IPS-NIHi7 (cell line): ENCODE data around the gene REC114.
"Not testable (repeated sequence)": the region's sequence is repeated elsewhere in the genome, so short reads cannot be mapped to it uniquely, and the experiment has no call there.

Source experiments
- DNase-seq: peaks from one replicate; pipeline ENCODE4 v3.0.0; 2012; ENCODE audit warnings: mixed read lengths; ENCODE audit errors: extremely low spot score

Gene REC114

GRCh38 chr15:73575636-73576247, 132.8 kb downstream of the REC114 start:
- no peak for DNase-seq

GRCh38 chr15:73577593-73577992, 134.6 kb downstream of the REC114 start:
- DNase-seq: not testable (repeated sequence)

- DNase-seq: no peak
Measured at GRCh38 chr15:73578026-73578425, 135.1 kb downstream of the REC114 start.

DNA sequence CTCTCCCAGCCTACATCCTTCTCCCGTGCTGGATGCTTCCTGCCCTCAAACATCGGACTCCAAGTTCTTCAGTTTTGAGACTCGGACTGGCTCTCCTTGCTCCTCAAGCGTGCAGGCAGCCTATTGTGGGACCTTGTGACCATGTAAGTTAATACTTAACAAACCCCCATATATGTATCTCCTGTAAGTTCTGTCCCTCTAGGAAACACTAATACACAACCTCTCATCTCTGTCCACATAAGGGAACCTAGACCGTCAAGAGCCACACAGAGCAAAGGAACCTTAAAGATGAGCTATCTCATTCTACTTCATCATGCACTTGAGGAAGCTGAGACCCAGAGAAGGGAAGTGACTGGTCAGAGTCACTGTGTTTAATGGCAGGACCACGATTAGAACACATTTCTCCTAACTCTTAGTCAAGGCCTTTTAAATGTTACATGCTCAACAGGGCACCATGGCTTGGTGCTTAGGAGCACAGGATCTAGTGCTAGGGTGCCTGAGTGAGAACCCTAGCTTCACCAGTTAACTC, 140.0 kb downstream of the REC114 start:
- DNase-seq: no peak

DNA sequence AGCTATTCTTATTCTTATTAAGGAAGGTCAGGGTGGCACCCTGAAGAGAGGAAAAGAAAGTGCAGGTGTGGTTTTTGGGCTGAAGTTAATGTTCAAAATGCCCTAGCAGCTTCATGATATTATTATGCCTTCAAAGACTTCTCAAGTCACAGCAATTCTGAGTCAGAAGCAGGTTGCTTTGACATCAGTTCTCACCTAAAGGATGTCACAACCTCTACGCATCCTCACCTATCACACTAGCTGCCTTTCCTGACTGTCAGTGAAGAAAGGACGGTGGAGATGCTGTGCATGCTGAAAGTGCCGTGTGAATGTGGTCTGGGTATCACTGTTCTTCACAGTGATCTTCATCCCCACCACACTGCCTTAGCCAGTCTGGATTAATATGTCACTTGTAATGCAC, 140.6 kb downstream of the REC114 start:
- DNase-seq: no peak

DNA sequence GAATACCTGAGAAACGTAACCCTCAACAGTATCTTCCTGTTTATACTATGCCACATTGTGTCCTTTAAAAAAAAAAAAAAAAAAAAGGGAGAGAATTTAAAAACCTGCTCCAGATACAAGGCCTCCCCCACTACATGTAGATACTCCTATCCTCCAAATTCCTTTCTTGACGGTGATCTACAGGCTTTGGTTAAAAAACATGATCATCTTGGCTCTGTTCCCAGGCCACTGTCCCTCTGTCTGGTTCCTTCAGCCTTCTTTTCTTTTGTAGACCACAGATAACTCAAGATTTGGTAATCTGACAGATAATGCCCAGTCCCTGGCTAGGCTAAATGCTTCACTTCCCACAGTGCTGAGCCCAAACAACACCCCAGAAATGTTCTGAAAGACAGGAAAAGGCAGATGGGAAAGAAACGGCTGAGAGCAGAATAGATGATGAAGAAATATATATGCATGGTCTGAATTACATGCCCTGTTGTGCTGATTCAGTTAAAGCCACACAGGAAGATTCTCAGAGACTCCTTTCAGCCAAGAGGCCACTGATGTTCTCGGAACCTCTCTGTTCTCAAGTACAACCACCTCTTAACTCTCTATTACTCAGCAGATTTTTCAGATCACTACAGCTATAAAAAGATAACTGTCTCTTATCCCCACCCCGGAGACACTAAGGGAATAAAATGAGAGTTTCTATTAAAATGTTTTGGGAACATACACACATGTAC, 141.9 kb downstream of the REC114 start:
- no peak for DNase-seq

DNA sequence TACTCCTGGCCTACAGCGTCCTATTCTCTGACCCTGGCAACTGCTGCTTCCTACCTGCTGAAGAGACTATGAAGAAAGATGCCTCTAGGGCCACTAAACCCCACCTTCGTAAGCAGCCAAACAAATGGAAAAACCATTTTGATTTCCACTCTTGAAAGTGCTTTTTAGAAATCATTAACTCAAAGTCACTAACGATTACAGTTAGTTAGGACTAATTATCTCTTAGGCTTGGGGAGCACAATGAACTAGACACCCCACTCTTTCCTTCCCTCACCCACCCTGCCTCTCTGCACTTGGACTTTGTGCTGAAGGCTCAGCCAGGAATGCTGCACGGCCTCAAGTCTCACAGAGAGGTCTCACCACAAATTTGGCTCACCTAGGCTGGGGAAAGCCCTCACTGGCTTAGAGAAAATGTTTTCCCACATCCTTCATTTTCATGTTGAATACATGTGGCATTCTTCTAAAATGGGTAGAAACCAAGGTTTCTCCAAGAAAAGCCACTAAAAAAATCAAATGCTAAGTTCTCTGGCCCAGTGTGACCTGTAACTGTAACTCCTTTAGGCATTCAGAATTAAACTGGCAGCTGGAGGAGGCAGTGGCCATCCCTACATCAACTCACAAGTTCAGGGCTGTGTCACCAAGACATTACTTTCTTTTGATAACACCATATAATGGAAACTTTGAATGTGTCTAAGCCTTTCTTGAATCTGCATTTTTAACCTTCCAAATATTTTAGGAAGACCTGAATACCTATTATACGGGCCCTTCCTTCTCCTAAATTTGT, 143.1 kb downstream of the REC114 start:
- DNase-seq: no peak

GRCh38 chr15:73589766-73590165, 146.8 kb downstream of the REC114 start:
- DNase-seq: no peak

DNA sequence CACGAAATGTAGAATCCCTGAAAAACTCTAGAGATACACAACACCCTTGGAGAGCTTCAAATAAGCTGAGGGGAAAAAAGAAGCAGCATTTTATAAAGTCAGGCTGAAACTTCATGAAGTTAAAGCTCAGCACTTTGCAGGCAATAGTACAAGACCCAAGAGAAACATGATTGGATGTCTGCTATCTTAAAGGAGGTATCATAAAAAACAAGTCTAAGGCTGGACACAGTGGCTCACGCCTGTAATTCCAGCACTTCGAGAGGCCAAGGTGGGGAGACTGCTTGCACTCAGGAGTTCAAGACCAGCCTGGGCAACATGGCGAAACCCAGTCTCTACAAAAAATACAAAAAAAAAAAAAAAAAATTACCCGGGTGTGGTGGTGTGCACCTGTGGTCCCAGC, 147.3 kb downstream of the REC114 start:
- DNase-seq: no peak

- no peak for DNase-seq
Measured at GRCh38 chr15:73593304-73594074, 150.5 kb downstream of the REC114 start.

GRCh38 chr15:73594109-73594508, 151.1 kb downstream of the REC114 start:
- DNase-seq: no peak

DNA sequence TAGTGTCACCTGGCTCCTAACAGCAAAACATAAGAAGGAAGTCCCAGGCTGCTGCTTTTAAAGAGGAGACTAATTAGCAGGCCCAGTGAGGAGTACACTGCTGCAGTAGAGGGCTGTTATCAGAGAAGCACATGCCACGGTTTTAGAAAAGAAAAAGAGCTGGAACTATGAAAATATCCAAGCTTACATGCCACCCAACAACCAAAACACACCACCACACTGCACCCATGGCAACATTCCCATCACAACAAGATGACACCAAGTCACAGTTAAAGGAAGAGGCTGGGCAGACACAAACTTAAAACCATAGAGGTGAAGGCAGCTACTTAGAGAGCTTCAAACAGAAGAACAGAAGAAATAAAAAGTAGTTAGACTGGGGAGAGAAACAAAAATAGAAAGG, 153.2 kb downstream of the REC114 start:
- DNase-seq: no peak

GRCh38 chr15:73597036-73597638, 154.2 kb downstream of the REC114 start:
- no peak for DNase-seq

DNA sequence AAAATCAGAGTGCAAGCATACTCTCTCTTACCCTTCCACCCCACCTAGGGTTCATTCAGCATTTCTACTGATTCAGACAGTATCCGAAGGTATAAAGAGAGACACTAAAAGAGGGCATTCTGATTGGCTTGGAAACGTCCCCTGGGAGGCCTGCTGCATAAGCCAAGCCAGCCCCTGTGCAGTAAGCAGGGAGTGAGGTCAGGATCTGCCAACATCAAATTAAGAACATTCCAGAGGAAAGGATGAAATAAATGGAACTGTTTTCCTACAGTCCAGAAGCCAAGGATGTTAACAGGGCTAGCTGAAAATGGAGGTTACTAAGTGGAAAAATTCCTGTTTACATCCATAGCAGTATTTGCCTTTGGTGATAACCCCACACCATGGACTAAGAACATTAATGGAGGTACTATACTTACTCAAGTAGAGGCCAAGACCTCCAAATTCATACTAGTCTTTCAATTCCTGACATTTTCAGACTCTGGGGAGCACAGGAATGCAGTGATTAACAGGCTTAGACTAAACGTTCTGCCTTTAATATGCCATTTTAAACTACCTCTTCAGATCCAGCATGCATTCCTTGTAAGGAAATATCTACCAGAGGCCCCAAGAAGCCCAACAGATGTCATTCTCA, 155.7 kb downstream of the REC114 start:
- no peak for DNase-seq

- DNase-seq: no peak
Measured at GRCh38 chr15:73599934-73600333, 157.0 kb downstream of the REC114 start.

- no peak for DNase-seq
Measured at GRCh38 chr15:73600413-73601335, 157.7 kb downstream of the REC114 start.

GRCh38 chr15:73601451-73602445, 158.8 kb downstream of the REC114 start:
- peak; percentile 33 for DNase-seq

GRCh38 chr15:73602446-73602843, 159.5 kb downstream of the REC114 start:
- no peak for DNase-seq

GRCh38 chr15:73602992-73603391, 160.0 kb downstream of the REC114 start:
- DNase-seq: no peak
